Uterus (tissue), 2 donors: Measurements from ENCODE around the gene ARHGAP31.

Source experiments
- CTCF ChIP-seq, 4 experiments: fragments of 200-600 bp in 2 of 4; fragments of 450-650 bp in 2 of 4; sonication (generic) in 2 of 4; IDR thresholded peaks; one replicate each; pipeline ENCODE4 v1.5.1; 2016 to 2019; ENCODE audit warnings: antibody characterized with exemption in 4 of 4, mild to moderate bottlenecking in 2 of 4, moderate library complexity in 1 of 4
- POLR2A ChIP-seq, 2 donors: fragments of 450-650 bp; IDR thresholded peaks; one replicate each; pipeline ENCODE4 v1.6.1; 2016; ENCODE audit warnings: antibody characterized with exemption in 2 of 2, mild to moderate bottlenecking in 1 of 2, moderate library complexity in 1 of 2

DNA sequence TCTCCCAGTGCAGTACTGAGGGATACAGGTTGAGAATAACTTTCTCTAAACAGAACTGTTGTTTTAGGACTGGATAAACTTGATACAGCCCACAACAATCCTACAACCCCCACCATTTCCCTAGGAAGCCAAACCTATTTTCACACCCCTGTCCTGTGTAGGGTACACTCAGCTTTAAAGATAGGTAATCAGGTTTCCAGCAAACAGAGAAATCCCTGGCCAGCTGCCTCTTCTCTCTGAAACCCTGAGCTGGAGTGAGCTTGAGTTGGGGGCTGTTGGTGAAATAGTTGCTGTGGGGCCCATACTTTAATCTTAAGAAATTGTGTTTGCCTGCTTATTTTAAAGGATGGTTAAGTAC lies 22.1 kb downstream of the ARHGAP31 start:
- no peak for TF ChIP-seq CTCF (IDR thresholded peaks at IDR 0.05)
- TF ChIP-seq POLR2A (IDR thresholded peaks at IDR 0.05): no peak
